ENCODE measurements around the gene IRF9.

DNA sequence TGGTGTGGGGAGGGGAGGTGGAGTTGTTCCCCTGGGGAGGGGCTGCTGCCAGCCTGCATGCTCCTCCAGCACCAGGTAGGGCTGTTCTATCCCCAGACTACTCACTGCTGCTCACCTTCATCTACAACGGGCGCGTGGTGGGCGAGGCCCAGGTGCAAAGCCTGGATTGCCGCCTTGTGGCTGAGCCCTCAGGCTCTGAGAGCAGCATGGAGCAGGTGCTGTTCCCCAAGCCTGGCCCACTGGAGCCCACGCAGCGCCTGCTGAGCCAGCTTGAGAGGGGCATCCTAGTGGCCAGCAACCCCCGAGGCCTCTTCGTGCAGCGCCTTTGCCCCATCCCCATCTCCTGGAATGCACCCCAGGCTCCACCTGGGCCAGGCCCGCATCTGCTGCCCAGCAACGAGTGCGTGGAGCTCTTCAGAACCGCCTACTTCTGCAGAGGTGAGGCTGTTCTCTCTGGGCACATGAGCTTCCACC, 3.5 kb downstream of the IRF9 start:
- TF ChIP-seq, protein P1, sequence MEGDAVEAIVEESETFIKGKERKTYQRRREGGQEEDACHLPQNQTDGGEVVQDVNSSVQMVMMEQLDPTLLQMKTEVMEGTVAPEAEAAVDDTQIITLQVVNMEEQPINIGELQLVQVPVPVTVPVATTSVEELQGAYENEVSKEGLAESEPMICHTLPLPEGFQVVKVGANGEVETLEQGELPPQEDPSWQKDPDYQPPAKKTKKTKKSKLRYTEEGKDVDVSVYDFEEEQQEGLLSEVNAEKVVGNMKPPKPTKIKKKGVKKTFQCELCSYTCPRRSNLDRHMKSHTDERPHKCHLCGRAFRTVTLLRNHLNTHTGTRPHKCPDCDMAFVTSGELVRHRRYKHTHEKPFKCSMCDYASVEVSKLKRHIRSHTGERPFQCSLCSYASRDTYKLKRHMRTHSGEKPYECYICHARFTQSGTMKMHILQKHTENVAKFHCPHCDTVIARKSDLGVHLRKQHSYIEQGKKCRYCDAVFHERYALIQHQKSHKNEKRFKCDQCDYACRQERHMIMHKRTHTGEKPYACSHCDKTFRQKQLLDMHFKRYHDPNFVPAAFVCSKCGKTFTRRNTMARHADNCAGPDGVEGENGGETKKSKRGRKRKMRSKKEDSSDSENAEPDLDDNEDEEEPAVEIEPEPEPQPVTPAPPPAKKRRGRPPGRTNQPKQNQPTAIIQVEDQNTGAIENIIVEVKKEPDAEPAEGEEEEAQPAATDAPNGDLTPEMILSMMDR (IDR thresholded peaks at IDR 0.05; ENCODE audit: low read length): no peak
- TF ChIP-seq EZH2 (IDR thresholded peaks at IDR 0.05; ENCODE audit: borderline replicate concordance, low read length): no peak

Data from OCI-LY1 (cell line).